GOT3 (cell line): ENCODE measurements around the gene FRZB.
"Not testable (repeated sequence)": the region's sequence is repeated elsewhere in the genome, so short reads cannot be mapped to it uniquely, and the experiment has no call there.

Source experiments
- DNase-seq: peaks from one replicate; lab custom pipeline; 2025; ENCODE audit warnings: mixed read lengths; lab: John Stamatoyannopoulos, UW

The FRZB gene

GRCh38 chr2:182866461-182867406, at the start of gene FRZB:
Gene FRZB (minus strand): TSS chr2:182866637. CDS start chr2:182866552, 85 bp downstream.
- DNase-seq = no peak

GRCh38 chr2:182915369-182916326, 49.2 kb upstream of the FRZB start:
- no peak for DNase-seq

GRCh38 chr2:182914852-182915251, 48.4 kb upstream of the FRZB start:
- no peak for DNase-seq

GRCh38 chr2:182913064-182913463, 46.6 kb upstream of the FRZB start:
- DNase-seq = no peak

GRCh38 chr2:182912518-182912915, 46.1 kb upstream of the FRZB start:
- DNase-seq = no peak

GRCh38 chr2:182911813-182912517, 45.5 kb upstream of the FRZB start:
- no peak for DNase-seq

- DNase-seq = no peak
Measured at GRCh38 chr2:182910965-182911364, 44.5 kb upstream of the FRZB start.

- no peak for DNase-seq
Measured at GRCh38 chr2:182907081-182907830, 40.8 kb upstream of the FRZB start.

GRCh38 chr2:182906454-182906853, 40.0 kb upstream of the FRZB start:
- DNase-seq = no peak

- DNase-seq = no peak
Measured at GRCh38 chr2:182904844-182905243, 38.4 kb upstream of the FRZB start.

GRCh38 chr2:182903566-182903965, 37.1 kb upstream of the FRZB start:
- DNase-seq = no peak

- DNase-seq = no peak
Measured at GRCh38 chr2:182901748-182902147, 35.3 kb upstream of the FRZB start.

- DNase-seq = no peak
Measured at GRCh38 chr2:182898718-182899117, 32.3 kb upstream of the FRZB start.

GRCh38 chr2:182897137-182897536, 30.7 kb upstream of the FRZB start:
- DNase-seq = no peak

- no peak for DNase-seq
Measured at GRCh38 chr2:182895798-182896197, 29.4 kb upstream of the FRZB start.

GRCh38 chr2:182895169-182895568, 28.7 kb upstream of the FRZB start:
- DNase-seq = no peak

- no peak for DNase-seq
Measured at GRCh38 chr2:182894174-182894573, 27.7 kb upstream of the FRZB start.

- DNase-seq = no peak
Measured at GRCh38 chr2:182893666-182894065, 27.2 kb upstream of the FRZB start.

GRCh38 chr2:182893035-182893434, 26.6 kb upstream of the FRZB start:
- not testable (repeated sequence) for DNase-seq

GRCh38 chr2:182891611-182892010, 25.2 kb upstream of the FRZB start:
- no peak for DNase-seq

GRCh38 chr2:182890773-182891378, 24.4 kb upstream of the FRZB start:
- no peak for DNase-seq
